KBM-7 (cell line): ENCODE data around the gene ICE1.
"Not testable (repeated sequence)": the region's sequence is repeated elsewhere in the genome, so short reads cannot be mapped to it uniquely, and the experiment has no call there.

ENCODE experiments used
- DNase-seq: peaks from one replicate; pipeline ENCODE4 v3.0.0-alpha.2; 2015
- in situ Hi-C: fragments of 300-500 bp; cut with MboI; formaldehyde crosslinking; loops from 2 replicates; pipeline ENCODE4 v1.14.3; 2020; ENCODE audit warnings: low sequenced_read_pairs, low pct_unique_long_range_greater_than_20kb, mixed read lengths

Gene ICE1, protein sequence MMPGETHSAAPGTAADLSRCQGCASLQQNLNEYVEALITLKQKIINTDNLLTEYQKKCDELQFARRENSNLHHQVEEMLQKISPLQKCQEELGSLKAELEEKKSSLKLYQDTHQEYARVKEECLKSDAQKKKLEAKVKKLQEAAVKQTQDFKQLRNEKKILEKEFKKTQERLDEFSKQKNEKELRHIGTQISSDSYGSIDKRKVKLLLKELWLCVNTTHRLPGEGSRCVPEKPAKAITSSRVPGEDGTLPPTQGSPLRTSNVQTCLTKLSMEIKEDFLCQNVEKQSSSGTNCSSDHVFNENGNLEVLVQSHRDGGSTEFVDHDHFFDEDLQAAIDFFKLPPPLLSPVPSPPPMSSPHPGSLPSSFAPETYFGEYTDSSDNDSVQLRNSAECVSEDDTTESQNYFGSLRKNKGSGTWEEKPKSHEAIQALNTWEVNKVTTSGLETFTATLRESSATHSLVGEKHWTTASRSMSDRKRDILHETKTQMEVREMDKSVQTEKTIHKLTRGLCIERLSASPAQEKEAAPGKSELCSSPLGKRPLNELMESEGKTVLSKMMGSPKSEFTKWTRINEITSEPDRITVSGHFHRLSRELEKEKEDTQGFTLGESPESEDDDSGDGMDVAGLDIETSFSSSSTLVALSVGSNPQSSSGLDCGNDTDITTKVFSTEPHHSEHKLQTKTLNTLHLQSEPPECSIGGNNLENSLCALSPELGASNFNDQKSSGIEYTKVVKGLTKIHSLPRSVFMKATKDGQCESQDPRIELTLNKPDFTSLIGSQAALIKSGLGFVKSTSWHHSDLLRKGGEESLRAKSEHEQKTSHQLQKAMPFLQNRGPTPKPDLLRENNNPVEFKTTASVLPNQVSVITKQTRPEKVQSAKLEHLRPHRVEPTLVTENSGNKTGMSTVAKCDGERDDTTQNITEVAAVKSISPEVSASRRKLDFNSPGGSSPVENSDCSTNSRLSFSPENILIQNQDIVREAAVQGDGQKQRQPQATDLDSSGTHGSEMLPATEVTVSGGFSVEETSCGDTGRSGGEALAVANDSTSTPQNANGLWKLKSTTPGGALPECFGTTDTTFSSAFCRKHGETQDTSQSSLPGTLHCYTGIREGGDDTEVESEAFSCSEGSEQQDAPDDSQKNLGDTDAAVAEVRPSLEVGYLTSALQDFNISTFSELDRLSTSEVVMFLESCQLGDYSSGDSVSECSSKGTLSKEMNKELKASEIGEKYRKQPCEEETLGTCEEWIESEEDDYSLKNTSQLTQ (N-terminal part only)

DNA sequence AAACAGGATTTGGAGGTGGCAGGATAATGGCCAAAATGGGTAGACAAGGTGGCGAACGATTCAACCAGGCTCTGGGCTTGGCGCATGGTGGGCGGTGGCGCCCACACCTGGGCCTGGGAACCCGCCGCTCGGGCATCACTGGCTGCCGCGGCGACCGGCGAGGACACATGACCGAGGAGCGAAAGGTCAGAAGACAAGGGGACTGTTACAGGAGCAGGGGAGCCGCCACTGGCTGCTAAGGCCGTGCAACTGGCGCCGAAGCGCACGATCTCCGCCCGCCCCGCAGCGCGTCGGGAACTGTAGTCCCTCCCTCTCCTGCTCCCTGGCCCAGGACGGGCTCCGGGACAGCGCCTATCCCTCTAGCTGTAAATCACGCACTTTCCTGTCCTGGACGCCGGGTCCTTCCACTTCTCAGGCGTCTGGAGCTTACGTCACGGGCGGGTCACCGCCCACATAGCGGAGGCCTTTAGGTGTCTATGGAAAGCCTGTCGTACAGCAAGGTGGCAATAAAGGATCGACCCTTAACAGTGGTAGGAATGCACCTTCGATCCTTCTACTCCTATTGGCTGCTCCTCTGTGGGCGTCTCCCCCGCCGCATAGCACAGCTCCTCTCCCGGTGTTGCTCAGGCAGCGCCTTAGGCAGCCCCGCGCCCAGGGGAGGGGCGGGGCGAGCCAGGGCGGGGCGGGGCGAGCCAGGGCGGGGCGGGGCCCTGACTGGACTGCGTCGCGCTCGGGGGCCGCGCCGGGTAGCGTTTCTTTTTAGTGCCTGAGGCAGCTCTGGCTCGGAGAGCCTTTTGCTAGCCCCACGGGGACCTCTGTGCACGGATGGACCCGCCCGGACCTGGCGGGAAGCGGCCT is at the start of gene ICE1:
ICE1 (plus strand) TSS at position 717 of the 858 bp plus-strand sequence. CDS start 239 bp downstream, outside the sequence.
- peak; percentile 96 for DNase-seq
- in situ Hi-C loops = loop anchor here (25.0 kb wide), 1 partner anchor 285 kb away; the partner anchor contains the start of gene ADAMTS16

DNA sequence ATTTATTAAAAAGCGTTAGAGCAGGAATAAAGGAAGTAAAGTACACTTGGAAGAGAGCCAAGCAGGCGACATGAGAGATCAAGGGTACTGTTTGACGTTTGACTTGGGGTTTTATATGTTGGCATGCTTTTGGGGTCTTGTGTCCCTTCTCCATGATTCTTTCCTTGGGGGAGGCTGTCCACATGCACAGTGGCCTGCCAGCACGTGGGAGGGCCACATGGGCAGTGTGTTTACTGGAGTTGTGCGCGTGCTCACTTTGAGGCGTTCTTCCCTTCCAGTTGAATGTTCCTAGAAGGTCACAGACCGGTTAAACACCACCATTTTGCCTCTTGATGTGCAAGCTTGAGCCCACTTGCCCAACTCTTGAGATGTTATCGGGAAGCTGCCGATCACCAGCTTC is 49.5 kb upstream of the ICE1 start:
- no peak for DNase-seq
- in situ Hi-C loops = no loop called here

DNA sequence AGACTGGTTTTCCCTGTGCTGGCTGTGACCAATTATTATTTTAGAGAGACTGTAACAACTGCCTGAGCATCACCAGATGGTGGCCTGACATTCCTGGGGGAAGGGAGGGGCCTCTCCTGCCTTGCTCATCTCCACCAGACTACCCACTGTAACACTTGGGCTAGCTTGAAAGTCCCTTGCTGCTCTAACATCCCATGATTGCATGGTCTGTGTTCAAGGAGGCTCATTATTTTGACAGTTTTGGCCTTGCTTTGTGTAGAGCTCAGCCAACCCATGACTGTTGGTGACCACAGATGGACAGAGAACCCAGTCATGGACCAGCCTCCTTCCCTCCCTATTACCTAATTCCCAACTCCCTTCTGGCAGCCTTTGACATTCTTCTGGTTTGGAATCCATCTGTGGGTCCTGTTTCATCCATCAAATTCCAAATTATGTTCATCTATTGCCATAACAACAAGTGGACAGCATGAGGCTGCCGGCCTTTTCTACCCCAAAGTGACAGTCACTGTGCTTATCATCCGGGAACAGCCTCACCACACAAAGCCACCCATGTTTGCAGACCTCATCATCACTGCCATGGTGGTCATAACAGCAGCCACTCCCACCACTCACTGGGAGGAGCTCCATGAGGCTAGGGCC is 49.0 kb upstream of the ICE1 start:
- no peak for DNase-seq
- in situ Hi-C loops = no loop called here

DNA sequence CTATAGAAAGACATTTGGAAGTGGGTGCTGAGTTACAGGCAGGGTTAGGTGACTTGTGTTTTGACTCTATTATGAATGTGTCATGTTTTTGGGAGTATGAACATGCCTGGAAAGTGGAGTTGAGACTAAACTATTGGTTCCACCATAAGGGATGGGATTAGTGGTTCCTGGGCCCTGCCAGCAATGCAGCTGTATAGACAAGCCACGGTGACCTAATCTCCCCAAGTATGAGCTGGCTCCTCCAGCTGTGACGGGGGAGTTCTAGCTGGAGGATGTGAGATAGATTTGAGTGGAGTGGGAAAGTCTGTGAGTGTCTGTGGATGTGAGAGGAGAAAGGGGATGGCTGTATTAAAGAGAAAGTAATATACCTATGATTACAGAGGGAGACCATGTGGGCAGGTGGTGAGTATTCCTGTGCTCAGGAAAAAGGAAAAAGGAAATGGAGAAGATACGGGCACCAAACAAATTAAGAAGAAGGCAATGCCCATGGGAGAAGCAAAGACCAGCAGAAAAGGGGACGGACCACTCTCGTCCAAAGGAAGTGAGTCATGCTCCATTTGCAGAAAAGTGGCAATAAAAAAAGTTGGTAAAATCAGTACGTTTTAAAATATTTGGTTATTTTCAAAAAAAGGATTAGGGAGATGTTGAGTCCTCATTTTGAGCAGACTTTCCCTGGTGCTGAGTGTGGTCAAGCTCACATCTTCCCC is 48.3 kb upstream of the ICE1 start:
- no peak for DNase-seq
- in situ Hi-C loops = no loop called here

DNA sequence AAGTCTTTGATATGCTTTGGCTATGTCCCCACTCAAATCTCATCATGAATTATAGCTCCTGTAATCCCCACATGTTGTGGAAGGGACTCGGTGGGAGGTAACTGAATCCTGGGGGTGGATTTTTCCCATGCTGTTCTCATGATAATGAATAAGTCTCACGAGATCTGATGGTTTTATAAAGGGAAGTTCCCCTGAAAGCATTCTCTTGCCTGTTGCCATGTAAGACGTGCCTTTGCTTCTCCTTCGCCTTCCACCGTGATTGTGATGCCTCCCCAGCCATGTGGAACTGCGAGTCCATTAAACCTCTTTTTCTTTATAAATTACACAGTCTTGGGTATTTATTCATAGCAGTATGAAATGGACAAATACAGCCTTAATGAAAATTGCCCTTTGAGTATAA is 44.7 kb upstream of the ICE1 start:
- no peak for DNase-seq
- in situ Hi-C loops = no loop called here

DNA sequence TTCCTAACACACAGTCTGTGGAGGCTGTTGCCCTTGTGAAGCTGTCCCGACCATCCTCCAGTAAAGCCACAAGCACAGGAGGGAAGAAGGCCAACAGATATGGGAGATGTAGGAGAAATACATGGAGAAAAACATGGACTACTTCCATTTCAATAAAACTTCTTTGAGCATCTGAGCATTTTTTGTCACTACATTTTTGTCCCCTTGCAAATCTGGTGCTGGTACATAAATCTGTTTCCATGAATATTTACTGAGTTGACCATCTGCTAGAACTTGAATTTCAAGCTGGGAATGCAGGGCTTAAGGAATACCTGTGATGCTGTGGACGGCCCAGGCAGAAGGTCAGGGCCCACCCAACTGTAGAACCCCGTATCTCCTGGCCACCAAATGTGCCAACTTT is 43.9 kb upstream of the ICE1 start:
- in situ Hi-C loops = no loop called here
- DNase-seq = no peak

DNA sequence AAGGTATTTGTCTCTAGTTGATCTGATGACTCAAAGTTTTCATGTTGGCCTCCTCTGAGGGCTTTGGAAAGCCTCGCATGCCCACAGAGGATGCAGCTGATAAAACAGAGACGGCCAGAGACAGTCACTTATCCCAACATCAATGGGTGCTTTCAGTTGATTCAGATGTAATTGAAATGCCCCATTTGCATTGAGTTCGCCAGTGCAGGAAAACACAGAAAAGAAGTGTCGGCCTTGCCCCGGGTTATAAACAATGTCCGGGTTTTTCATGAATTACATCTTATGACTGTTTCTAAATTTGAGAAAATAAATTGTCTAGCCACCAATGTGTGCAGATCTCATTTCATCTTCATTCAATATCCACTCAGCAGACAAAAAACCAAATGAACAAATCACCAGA is 42.2 kb upstream of the ICE1 start:
- no peak for DNase-seq
- in situ Hi-C loops = no loop called here

DNA sequence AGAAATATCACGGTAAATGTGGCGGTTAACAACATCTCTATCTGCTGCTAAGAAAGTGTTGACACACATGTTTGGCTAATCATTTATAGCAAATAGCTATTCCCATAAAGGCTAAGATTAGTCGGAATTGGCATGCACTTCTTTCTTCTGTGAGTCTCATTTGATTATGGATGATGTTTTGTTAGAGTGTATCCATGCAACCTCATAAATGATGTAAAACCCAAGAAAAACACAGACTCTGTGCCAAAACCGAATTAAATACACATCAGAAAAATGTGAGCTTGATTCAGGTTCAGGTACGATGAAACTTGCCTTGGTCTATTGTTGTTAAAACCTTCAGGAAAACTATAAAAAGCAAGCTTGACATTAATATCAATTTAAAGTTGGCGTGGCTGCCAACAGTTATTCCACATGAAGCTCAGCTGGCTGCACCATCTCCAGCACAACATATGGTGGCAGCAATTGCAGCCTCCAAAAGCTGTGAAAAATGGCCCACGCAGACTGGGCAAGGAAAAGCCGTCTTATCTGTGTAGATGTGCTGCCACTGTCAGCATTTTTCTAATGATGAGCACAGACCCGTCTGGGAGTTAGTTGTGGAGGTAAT is 41.1 kb upstream of the ICE1 start:
- no peak for DNase-seq
- in situ Hi-C loops = no loop called here

DNA sequence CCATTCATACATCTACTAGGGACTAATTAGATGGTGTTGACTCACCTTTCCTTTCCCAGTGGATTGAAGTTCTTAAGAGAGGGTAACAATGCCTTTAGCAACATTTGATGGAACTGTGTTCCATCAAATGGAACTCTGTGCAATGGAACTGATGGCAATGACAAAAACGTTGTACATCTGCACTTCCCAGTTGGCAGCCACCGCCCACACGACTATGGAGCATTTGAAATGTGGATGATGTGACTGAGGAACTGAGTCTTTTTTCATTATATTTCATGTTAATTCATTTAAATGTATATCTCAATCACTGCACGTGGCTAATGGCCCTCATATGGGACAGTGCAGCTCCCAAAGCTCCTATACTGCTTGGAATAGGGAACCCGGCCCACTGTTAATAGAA is 39.0 kb upstream of the ICE1 start:
- no peak for DNase-seq
- in situ Hi-C loops = no loop called here

DNA sequence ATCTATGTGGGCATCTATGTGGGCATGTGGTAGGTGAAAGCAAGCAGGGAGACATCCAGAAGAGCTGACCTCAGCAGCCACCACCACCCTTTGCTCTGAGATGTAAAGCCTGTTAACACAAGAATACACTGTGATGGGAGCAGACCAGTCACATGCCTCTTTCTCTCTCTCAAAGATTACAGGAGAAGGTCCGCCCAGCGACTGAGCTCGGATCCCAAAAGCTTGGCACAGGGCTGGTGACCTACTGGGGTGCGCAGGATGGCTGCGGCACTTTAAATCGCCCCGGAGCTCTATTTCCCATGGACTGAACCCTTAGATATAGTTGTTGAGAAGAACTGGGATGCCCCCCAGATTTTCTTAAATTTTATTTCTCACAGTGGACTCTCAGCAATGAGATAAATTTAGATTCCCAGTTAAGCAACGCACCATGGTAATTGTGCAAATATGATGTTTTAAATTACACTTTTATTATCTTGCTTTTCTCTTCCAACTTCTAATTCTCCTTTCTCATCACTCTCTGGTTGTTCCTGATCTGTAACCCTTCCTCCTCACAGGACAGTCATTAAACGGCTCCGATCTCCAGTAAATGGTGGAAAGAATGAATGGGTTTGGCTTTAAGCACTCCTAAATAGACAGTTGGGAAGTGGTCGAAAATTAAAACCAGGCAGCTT is 37.7 kb upstream of the ICE1 start:
- in situ Hi-C loops = no loop called here
- no peak for DNase-seq

DNA sequence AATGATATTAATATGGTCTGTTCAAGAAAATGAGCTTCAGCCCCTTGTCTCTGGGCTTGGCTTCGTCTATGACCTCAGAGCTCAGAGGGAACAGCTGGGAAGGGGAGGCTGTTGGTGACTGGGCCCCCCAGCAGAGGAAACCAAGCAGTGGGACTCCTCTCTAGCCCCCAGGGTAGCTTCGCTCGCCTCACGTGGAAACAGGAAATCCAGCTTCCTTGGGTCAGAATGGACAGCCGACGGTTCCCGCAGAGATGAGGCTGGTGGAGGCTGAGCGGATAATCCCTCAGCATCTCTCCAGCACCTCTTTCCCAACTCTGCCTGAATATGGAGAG is 37.2 kb upstream of the ICE1 start:
- no peak for DNase-seq
- in situ Hi-C loops = no loop called here

DNA sequence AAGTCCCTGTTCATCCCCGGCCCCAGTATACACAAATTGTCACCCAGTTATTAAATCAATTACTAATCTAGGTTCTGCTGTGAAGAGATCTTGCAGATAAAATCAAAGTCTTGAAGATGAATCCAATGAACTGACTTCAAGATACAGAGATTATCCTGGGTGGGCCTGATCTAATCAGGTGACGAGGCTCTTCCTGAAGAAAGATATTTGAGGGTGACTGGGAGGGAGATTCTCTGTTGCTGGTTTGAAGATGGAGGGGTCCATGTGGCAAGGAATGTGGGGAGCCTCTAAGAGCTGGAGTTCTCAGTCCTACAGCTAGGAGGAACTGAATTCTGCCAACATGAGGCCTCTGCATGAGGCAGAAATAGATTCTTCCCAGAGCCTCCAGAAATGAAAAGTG is 36.1 kb upstream of the ICE1 start:
- in situ Hi-C loops = no loop called here

DNA sequence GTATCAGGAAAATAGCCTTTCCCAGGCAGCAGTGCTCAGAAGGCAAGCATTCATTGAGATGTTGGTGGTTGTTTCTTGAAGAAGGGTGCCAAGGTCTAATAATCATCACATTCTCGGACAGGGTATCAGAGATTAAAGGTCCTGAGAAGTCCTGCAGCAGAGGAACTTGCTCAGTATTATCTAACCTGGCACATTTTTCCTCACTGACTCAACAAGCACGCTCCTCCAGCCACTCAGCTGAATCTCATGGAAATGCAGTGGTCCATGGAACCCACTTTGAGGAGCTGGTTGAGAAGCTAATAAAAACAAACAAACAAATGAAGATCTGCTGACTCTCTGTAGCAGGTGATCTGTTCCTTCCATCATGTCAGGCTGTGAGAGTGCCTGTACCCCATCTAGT is 35.3 kb upstream of the ICE1 start:
- in situ Hi-C loops = no loop called here
- no peak for DNase-seq

More for the DNA sequence above, 36.1 kb upstream of the ICE1 start:
- no peak for DNase-seq

DNA sequence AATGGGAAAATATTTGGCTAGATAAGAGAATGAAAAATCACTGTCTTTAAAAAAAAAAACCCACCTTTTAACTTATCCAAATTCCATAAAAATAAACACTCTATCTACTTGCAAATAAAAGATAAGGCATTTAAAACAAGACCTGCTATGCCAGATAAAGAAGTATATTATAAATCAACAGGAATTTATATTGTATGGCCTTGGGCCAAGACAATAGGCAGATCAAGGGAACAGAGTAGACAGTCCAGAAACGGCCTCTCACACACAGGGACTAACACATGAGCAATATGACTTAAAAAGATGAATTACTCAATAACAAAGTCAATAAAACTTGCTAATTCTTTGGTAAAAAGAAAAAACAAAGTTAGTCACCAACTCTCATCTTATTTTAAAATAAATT is 34.7 kb upstream of the ICE1 start:
- DNase-seq = no peak
- in situ Hi-C loops = no loop called here

DNA sequence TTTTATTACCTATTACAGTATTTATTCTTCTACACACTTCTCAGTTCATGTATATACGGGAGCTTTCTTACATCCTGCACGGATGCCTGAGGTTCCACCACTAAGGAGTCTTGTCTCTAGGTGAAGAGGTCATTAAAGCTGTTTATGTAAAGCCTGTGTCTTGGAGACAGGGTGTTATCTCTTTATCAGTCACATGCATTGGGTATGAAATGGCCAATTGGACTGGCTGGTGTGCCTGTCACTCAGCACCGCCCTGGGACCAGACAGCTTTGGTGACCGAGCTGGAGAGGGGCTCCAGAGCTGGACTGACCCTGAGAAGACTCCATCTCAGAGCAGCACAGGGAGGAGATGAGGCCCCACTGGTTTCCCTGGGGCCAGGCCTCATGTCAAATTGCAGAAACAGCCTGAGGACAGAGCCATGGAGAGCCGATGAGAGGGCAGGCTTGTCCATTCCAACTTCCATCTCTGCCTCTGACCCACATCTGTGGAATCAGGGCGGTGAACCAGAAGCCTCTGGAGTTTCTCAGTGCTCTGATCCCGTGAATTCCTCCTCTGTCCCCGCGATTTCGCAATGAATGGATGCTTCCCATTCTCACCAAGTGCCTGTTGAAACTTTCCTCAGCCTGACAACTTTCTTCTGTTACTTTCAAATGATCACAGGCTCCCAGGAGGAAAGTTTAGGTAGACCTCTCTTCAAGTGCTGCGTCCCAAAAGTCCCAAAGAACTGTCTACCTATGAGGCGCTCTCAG is 32.2 kb upstream of the ICE1 start:
- in situ Hi-C loops, DNase-seq: not testable (repeated sequence)

DNA sequence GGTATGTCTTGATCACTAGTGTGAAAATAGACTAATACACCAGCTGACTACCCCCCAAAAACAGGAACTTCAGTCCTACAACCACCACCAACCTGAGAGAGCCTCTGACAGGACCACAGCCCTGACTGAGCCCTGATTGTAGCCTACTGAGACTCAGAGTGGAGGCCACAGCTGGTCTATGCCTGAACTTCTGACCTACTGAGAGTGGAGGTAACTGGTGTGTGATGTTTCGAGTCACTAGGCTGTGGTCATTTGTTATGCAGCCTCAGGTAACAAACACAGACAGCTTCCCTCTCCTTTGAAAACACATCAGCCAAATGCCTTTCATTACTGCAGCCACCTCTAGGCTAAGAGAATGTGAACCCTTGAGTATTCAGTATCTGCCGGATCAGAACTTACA is 30.0 kb upstream of the ICE1 start:
- DNase-seq, in situ Hi-C loops: not testable (repeated sequence)
